GM19452 (cell line): ENCODE data around the gene RHOF.

ENCODE experiments used
- ATAC-seq: cut with Tn5 transposase; IDR thresholded peaks from one replicate; pipeline ENCODE4 v1.9.1; 2021; ENCODE audit not compliant: unreplicated experiment

RHOF gene, protein sequence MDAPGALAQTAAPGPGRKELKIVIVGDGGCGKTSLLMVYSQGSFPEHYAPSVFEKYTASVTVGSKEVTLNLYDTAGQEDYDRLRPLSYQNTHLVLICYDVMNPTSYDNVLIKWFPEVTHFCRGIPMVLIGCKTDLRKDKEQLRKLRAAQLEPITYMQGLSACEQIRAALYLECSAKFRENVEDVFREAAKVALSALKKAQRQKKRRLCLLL

DNA sequence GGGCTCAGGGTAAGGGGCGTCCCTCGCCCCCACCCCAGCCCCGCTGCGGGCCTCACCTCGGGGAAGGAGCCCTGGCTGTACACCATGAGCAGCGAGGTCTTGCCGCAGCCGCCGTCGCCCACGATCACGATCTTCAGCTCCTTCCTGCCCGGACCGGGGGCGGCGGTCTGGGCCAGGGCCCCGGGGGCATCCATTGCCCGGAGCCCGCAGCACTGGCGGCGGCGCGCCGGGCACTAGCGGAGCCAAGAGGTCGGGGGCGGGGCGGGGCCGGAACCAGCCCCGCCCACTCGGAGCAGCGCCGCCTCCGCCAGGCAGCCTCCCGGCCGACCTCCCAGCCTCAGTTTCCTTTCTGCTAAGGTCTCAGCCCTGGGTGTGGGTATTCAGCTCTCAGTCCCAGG lies at the start of gene RHOF:
TSS of gene RHOF (minus strand) at position 249 of the 398 bp plus-strand sequence. CDS start at position 194, 55 bp downstream.
- peak; percentile 10 for ATAC-seq

DNA sequence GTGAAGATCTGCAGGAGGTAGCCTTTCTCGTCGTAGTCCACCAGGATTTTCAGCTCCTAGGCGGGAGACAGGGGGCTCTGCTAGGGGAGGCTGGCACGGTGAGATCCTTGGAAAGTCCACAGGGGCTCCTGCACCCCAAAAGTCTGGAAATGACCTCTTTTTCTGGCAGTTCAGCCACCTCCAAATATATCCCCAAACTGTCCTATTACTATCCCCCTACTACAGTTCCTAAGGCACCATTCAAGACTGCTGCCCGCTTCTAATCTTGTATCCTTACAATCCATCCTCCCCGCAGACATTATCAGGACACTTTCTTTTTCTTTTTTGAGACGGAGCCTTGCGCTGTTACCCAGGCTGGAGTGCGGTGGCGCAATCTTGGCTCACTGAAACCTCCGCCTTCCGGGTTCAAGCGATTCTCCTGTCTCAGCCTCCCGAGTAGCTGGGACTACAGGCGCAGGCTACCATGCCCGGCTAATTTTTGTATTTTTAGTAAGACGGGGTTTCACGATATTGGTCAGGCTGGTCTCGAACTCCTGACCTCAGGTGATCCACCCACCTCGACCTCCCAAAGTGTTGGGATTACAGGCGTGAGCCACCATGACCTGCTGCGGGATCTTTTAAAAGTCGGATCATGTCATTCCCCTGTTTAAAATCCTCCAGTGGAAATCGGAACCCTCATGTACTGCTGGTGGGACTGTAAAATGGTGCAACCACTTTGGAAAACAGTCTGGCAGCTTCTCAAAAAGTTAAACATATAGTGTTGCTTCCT lies 46.7 kb upstream of the RHOF start:
- ATAC-seq = no peak

DNA sequence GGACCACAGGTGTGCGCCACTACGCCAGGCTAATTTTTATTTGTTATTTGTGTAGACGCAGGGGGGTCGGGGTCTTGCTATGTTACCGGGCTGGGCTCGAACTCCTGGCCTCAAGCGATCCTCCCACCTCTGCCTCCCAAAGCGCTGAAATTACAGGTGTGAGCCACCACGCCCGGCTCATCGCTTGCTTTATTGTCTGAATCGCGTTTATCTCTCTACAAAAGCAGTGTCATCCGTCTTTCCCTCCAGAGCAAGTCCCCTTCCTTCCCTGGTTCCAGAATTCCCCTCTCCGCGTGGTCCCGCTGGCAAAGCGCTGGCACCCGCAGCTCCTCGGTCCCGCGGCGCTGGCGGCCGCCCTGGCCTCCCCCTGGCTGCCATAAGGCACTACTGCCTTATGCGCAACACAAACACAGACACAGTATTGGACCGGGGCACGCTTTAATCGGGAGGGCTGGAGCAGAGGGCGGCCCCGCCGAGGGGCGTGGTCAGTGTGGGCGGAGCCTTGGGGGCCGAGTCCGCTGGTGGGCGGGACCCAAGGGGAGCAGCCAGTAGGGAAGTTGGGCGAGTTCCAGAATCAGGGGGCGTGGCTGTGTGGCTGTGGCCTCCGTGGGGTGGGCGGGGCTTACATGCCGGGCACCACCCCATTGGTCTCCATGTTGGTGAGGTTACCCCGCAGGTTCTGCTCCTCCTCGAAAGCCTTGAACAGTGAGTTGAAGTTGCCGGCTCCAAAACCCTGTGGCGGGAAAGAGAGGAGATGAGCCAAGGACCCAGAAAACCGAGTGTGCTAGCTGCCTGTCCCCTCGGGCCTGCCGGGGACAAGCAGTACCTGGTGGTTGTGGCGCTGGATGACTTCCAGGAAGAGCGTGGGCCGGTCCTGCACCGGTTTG lies 45.9 kb upstream of the RHOF start:
- peak; percentile 96 for ATAC-seq

DNA sequence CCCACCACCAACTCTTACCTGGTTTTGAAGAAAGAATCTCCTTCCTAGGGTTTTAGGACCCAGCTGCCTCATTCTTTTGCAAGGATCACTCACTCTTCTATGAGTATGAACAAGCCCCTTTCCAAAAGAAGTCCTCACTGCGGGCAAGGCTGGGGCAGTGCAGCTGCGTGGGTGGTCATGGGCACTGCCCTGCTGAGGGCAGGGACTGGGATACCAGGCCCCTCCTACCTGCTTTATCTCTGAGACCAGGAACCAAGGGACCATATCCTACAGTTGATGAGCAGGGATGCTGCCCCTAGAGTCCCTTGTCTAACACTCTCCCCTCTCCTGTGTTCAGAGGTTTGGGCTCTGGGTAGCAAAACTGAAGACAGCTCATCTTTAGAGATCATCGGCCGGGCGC lies 44.6 kb upstream of the RHOF start:
- no peak for ATAC-seq

DNA sequence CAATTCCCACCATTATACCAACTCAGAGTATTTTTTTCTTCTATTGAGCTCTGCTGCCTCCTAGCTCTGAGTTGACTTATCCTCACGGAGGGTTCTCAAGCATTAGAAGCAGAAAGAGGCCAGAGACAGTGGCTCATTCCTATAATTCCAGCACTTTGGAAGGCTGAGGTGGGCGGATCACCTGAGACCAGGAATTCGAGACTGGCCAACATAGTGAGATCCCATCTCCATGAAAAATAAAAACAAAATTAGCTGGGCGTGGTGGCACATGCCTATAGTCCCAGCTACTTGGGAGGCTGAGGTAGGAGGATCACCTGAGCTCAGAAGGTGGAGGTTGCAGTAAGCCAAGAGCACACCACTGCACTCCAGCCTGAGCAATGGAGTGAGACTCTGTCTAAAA lies 44.2 kb upstream of the RHOF start:
- ATAC-seq = no peak

DNA sequence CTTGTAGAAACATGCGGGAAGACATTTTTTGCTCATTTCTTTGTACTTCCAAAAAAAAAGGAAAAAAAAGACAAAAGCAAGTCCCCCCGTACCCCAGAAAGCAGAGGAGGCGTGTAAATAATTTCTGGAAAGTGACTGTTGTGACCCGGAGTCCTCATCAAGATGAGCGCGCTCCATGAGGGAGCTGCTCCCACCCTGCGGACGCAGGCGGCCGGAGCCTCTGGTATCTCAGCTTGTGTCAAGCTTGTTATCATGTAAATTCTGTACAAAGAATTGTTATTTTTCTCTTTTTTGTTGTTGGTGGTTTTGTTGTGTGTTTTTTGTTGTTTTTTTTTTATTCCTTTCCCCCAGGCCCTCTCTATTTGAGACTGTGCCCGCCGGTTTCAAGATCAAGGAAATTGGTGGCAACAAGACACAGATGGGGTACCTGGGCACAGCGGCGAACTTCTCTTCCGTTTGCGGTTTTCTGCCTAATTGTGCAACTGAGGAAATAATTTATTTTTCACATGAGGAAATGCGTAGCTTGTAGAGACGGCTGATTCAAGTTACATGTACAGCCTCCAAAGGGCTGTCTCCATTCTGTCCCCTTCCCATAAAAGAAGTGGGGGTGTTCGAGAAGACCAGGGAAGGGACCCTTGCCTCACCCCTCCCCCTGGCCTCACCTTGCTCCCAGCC lies 38.2 kb upstream of the RHOF start:
- ATAC-seq = no peak

DNA sequence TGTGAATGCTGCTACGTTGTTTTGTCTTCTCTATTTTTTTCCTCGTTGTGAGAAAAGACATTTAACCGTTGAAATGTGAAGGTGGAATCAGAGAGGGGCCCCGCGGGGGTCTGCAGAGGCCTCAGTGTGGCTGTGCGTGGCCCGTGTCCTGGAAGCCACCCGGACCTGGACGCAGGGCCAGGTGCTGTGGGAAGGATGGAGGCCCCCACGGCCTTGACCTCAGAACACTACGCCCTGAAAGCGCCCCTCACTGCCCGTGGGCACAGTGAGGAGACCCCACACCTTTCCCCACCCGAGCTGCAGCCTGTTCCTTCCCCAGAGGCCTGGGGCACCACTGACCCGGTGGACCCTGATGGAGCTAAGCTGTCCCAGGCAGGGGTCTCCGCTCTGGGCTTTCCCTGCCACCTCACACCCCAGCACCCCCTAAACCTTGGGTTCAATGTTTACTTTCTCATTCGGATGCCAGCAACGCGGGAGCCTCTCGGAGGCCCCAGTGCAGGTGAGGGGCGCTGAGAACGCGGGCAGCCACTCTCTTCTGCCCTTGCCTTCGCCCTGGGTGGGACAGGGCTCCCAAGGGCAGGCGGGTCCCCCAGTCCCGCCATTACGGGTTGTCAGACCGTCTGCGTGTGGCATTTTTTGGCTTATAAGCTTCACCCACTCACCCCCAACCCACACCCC lies 37.2 kb upstream of the RHOF start:
- ATAC-seq = no peak

DNA sequence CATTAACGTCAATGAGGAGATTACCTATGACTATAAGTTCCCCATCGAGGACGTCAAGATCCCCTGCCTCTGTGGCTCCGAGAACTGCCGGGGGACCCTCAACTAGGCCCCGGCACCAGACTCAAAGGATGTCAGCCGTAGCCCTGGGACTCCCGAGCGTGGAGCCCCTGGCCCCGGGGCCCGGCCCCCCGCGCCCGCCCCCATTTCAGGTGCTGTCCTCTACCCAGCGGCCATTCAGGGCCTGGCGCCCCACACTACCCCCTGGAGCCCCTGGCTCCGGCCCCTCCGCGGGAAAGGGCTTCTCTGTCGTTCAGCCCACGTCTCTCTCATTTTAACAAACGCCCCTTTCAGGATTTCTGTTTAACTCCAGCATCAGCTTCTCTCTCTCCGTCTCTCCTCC lies 36.6 kb upstream of the RHOF start:
- ATAC-seq = no peak

DNA sequence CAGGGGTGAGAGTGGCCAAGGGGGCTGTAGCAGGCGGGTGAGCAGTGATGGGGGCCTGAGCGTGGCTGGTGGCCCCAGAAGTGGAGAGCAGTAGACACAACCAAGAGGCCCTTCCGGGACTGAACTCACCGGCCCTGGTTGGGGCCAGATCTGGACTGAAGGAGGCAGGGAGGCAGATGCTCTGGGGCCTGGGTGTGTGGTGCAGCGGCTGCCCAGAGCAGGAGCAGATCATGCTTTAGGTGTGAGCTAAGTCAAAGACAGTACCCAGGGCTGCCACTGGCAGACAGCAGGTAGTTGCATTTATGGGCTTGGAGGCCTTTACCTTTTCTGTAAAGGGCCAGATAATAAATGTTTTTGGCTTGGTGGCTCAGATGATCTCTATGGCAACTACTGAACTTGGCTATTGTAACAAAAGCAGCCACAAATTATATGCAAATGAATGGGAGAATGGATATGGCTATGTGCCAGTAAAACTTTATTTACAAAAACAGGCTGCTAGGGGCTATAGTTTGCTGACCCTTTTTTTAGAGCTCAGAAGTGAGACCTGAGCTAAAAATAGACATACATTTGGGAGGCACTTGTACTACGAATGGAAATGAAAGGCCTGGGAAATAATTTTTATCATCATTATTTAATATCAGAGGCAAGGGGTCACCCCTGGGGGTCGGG lies 35.9 kb upstream of the RHOF start:
- no peak for ATAC-seq

DNA sequence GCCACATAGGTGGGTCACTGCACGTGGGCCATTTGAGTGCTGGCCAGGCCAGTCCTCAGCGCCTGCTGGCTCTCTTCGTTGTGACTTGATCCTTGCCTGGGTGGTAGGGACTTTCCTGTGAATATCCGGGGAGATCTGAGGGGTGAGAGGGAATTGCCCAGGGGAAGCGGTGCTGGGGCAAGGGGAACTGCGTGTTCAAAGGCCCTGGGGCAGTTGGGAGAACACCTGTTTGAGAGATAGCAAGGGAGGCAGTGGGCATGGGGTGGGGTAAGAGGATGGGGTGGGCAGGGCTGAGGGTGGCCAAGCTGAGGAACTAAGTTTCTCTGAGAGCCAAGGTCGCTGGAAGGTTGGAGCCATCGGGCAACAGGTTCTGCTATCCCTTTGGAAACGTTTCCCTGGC lies 35.3 kb upstream of the RHOF start:
- ATAC-seq = no peak

DNA sequence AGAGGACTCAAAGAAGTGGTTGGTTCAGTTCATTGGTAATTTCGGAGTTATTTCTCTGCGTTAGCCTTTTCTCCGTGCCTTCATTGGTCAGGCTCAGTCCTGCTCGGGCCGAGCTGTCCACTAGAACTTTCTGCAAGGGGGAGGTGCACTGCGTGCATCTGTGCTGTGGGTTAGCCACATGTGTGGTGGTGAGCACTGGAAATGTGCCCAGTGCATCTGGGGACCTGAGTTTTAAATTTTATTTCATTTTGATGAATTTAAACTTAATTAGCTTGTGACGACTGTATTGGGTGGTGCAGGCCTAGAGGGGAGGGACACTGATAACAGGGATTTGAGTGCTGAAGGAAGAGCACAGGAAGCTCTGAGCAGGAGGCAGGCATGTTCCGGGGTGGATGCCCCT lies 34.8 kb upstream of the RHOF start:
- ATAC-seq = no peak

DNA sequence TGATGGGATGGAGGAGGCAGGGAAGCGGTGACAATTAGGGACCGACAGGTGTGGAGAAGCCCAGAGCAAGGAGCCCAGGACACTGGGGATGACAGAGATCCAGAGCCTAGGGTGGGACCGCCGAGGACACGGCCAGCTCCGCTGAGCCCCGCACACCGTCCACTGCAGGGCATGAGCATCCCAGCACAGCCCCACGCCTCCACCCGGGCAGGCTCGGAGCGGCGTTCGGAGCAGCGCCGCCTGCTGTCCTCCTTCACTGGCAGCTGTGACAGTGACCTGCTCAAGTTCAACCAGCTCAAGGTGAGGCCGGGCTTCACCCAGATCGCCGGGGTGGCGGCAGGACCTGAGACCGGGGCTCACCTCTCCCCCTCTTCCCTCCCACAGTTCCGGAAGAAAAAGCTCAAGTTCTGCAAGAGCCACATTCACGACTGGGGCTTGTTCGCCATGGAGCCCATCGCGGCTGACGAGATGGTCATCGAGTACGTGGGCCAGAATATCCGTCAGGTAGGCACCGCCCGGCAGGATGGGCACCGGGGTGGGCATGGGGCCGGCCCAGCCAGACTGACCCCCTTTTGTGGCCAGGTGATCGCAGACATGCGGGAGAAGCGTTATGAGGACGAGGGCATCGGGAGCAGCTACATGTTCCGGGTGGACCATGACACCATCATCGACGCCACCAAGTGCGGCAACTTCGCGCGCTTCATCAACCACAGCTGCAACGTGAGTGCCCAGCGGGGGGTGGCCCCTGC lies 34.0 kb upstream of the RHOF start:
- ATAC-seq = no peak

DNA sequence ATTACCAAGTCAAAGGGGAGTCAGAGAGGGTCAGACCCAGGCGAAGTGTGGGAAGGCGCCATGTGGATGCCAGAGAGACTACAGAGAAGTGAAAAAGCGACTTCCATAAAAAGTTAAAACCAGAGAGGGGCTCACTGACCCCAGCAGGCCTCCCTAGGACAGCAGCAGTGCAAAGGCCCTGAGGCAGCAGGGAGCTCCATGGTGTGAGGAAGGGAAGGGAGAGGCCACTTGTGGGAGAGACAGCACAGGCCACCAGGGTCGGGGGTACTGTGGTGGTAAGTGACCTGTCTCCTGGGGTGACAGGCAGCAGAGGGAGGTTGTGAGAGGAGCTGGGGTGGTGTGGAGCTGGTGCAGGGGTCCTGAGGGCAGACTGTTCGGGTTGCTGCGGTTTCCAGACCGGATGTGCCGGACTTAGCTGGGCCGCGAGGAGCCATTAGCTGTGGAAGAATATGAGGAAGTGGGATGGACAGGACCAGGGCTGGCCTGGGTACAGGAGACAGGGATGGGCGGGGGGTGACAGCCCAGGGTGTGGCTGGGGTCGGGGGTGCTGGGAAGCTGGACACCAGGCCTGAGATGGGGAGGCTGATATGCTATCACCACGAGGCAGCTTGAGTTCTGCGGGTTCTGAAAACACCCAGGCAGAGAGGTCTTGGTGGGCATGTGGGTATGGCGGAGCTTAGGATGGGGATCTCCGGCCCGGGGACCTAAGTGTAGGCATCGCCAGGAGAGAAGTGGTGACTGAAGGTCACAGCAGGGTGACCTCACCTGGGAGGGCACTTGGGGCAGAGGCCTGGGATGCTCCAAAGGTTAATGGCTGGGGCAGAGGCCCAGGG lies 33.0 kb upstream of the RHOF start:
- no peak for ATAC-seq

DNA sequence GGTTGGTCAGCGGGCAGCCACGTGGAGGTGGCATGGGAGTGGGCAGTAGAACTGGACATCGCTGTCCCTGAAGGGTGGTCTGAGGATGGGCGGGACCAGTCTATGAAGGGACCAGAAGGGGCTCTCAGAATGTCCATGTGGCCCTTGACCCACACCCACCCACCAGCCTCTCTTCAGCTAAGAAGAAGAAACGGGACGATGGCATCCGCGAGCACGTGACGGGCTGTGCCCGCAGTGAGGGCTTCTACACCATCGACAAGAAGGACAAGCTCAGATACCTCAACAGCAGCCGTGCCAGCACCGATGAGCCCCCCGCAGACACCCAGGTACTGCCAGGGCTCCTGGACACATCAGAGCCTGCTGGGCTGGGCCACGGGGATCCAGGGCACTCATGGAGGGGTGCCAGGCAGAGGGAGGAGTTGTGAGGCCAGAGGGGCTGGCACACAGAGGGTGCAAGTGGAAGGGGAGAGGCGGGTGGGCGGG lies 31.6 kb upstream of the RHOF start:
- no peak for ATAC-seq

DNA sequence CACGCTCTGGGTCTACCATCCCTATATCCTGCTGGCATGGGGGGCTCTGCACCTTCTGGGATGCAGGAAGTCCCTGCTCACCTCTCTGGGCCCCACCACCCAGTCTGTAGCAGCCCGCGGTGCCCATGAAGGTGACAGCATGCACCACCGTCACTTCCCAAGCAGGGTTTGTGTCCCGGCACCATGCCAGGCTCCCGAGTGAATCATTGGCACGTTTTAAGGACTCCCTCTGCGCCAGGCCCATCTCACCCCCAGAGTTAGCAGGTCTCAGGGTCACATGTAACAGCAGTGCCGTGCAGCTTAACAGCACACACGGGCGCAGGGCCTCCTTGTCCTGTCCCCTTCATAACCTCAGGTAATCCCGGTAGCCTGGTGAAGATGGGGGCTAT lies 30.2 kb upstream of the RHOF start:
- ATAC-seq = no peak

DNA sequence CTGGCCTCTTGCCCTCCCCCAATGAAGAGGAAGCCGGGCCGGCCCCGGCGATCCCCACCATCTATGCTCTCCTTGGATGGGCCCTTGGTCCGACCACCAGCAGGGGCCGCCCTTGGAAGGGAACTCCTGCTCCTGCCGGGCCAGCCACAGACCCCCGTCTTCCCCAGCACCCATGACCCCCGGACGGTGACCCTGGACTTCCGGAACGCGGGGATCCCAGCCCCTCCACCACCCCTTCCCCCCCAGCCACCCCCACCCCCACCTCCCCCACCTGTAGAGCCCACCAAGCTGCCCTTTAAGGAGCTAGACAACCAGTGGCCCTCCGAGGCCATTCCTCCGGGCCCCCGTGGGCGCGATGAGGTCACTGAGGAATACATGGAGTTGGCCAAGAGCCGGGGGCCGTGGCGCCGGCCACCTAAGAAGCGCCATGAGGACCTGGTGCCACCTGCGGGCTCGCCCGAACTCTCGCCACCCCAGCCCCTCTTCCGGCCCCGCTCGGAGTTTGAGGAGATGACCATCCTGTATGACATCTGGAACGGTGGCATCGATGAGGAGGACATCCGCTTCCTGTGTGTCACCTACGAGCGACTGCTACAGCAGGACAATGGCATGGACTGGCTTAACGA lies 29.7 kb upstream of the RHOF start:
- ATAC-seq = no peak

DNA sequence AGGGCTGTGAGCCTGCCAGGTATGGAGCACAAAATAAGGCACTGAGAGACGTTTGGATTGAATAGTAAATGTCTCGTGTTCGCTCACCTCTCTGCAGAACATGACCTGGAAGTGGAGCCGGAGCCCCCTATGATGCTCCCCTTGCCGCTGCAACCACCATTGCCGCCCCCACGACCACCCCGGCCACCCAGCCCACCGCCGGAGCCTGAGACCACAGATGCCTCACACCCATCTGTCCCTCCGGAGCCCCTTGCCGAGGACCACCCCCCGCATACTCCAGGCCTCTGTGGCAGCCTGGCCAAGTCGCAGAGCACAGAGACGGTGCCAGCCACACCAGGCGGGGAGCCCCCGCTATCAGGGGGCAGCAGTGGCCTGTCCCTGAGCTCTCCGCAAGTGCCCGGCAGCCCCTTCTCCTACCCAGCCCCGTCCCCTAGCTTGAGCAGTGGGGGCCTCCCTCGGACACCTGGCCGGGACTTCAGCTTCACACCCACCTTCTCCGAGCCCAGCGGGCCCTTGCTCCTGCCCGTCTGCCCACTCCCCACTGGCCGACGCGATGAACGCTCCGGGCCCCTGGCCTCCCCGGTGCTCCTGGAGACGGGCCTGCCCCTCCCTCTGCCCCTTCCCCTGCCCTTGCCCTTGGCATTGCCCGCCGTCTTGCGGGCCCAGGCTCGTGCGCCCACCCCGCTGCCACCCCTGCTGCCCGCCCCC lies 29.1 kb upstream of the RHOF start:
- no peak for ATAC-seq
